ENCODE data around the gene EFHC1.
"Not testable (repeated sequence)": the region's sequence is repeated elsewhere in the genome, so short reads cannot be mapped to it uniquely, and the experiment has no call there.

Gene EFHC1

GRCh38 chr6:52385074-52385473 is 35.1 kb upstream of the EFHC1 start:
- no peak for DNase-seq (ENCODE audit: low read depth, low spot score)
- Histone ChIP-seq H3K36me3 (ENCODE audit: control insufficient read depth, insufficient read depth, low read length) (no peaks in the 10 kb centered on the region), H3K4me1 (ENCODE audit: control insufficient read depth, insufficient read depth, low read length) (no peaks in the 10 kb centered on the region), H3K9me3 (ENCODE audit: control insufficient read depth, insufficient read depth, low read length) (no peaks in the 10 kb centered on the region), H3K4me3 (ENCODE audit: low read length) (no peak overlapping the region), H3K27ac (ENCODE audit: low read length) (no peak overlapping the region), H3K27me3 (ENCODE audit: control insufficient read depth, insufficient read depth, low read length) (no peaks in the 10 kb centered on the region)
- WGBS (ENCODE audit: insufficient coverage, insufficient read length) = no CpG with 5 or more reads among the region's 4 CpGs

GRCh38 chr6:52388119-52388518 is 32.0 kb upstream of the EFHC1 start:
- H3K27me3 ChIP-seq (ENCODE audit: control insufficient read depth, insufficient read depth, low read length); H3K4me1 ChIP-seq (ENCODE audit: control insufficient read depth, insufficient read depth, low read length); DNase-seq (ENCODE audit: low read depth, low spot score); H3K27ac ChIP-seq (ENCODE audit: low read length); H3K9me3 ChIP-seq (ENCODE audit: control insufficient read depth, insufficient read depth, low read length); H3K36me3 ChIP-seq (ENCODE audit: control insufficient read depth, insufficient read depth, low read length); H3K4me3 ChIP-seq (ENCODE audit: low read length): not testable (repeated sequence)
- no CpG with 5 or more reads among the region's 4 CpGs for WGBS (ENCODE audit: insufficient coverage, insufficient read length)

- no peaks in the 10 kb centered on the region for H3K9me3 ChIP-seq (ENCODE audit: control insufficient read depth, insufficient read depth, low read length)
- H3K4me1 ChIP-seq (ENCODE audit: control insufficient read depth, insufficient read depth, low read length) = no peaks in the 10 kb centered on the region
- H3K36me3 ChIP-seq (ENCODE audit: control insufficient read depth, insufficient read depth, low read length) = no peaks in the 10 kb centered on the region
- H3K4me3 ChIP-seq (ENCODE audit: low read length) = no peak overlapping the region
- no peak for DNase-seq (ENCODE audit: low read depth, low spot score)
- no peak overlapping the region for H3K27ac ChIP-seq (ENCODE audit: low read length)
- no CpG with 5 or more reads among the region's 4 CpGs for WGBS (ENCODE audit: insufficient coverage, insufficient read length)
- no peaks in the 10 kb centered on the region for H3K27me3 ChIP-seq (ENCODE audit: control insufficient read depth, insufficient read depth, low read length)
Observed at GRCh38 chr6:52388790-52389189, 31.4 kb upstream of the EFHC1 start.

- no peaks in the 10 kb centered on the region for H3K4me1 ChIP-seq (ENCODE audit: control insufficient read depth, insufficient read depth, low read length)
- H3K27me3 ChIP-seq (ENCODE audit: control insufficient read depth, insufficient read depth, low read length) = no peaks in the 10 kb centered on the region
- WGBS (ENCODE audit: insufficient coverage, insufficient read length) = no CpG with 5 or more reads among the region's 1 CpG
- H3K27ac ChIP-seq (ENCODE audit: low read length) = no peak overlapping the region
- DNase-seq (ENCODE audit: low read depth, low spot score) = no peak
- no peak overlapping the region for H3K4me3 ChIP-seq (ENCODE audit: low read length)
- H3K9me3 ChIP-seq (ENCODE audit: control insufficient read depth, insufficient read depth, low read length) = no peaks in the 10 kb centered on the region
- no peaks in the 10 kb centered on the region for H3K36me3 ChIP-seq (ENCODE audit: control insufficient read depth, insufficient read depth, low read length)
Observed at GRCh38 chr6:52389264-52389625, 30.9 kb upstream of the EFHC1 start.

- Histone ChIP-seq H3K4me1 (ENCODE audit: control insufficient read depth, insufficient read depth, low read length) (no peaks in the 10 kb centered on the region), H3K9me3 (ENCODE audit: control insufficient read depth, insufficient read depth, low read length) (no peaks in the 10 kb centered on the region), H3K27me3 (ENCODE audit: control insufficient read depth, insufficient read depth, low read length) (no peaks in the 10 kb centered on the region), H3K4me3 (ENCODE audit: low read length) (no peak overlapping the region), H3K27ac (ENCODE audit: low read length) (no peak overlapping the region), H3K36me3 (ENCODE audit: control insufficient read depth, insufficient read depth, low read length) (no peaks in the 10 kb centered on the region)
- DNase-seq (ENCODE audit: low read depth, low spot score) = no peak
- no CpG with 5 or more reads among the region's 8 CpGs for WGBS (ENCODE audit: insufficient coverage, insufficient read length)
Observed at GRCh38 chr6:52389626-52390360, 30.3 kb upstream of the EFHC1 start.

GRCh38 chr6:52390361-52390727 is 29.8 kb upstream of the EFHC1 start:
- H3K27ac ChIP-seq (ENCODE audit: low read length) = no peak overlapping the region
- no peaks in the 10 kb centered on the region for H3K9me3 ChIP-seq (ENCODE audit: control insufficient read depth, insufficient read depth, low read length)
- no peaks in the 10 kb centered on the region for H3K27me3 ChIP-seq (ENCODE audit: control insufficient read depth, insufficient read depth, low read length)
- no peaks in the 10 kb centered on the region for H3K36me3 ChIP-seq (ENCODE audit: control insufficient read depth, insufficient read depth, low read length)
- H3K4me3 ChIP-seq (ENCODE audit: low read length) = no peak overlapping the region
- no peak for DNase-seq (ENCODE audit: low read depth, low spot score)
- no CpG with 5 or more reads among the region's 4 CpGs for WGBS (ENCODE audit: insufficient coverage, insufficient read length)
- no peaks in the 10 kb centered on the region for H3K4me1 ChIP-seq (ENCODE audit: control insufficient read depth, insufficient read depth, low read length)

- H3K27me3 ChIP-seq (ENCODE audit: control insufficient read depth, insufficient read depth, low read length) = no peaks in the 10 kb centered on the region
- no peak for DNase-seq (ENCODE audit: low read depth, low spot score)
- WGBS (ENCODE audit: insufficient coverage, insufficient read length) = no CpG with 5 or more reads among the region's 1 CpG
- H3K4me1 ChIP-seq (ENCODE audit: control insufficient read depth, insufficient read depth, low read length) = no peaks in the 10 kb centered on the region
- no peaks in the 10 kb centered on the region for H3K36me3 ChIP-seq (ENCODE audit: control insufficient read depth, insufficient read depth, low read length)
- H3K4me3 ChIP-seq (ENCODE audit: low read length) = no peak overlapping the region
- H3K9me3 ChIP-seq (ENCODE audit: control insufficient read depth, insufficient read depth, low read length) = no peaks in the 10 kb centered on the region
- H3K27ac ChIP-seq (ENCODE audit: low read length) = no peak overlapping the region
Observed at GRCh38 chr6:52391599-52391998, 28.5 kb upstream of the EFHC1 start.

- no peaks in the 10 kb centered on the region for H3K4me1 ChIP-seq (ENCODE audit: control insufficient read depth, insufficient read depth, low read length)
- no peak for DNase-seq (ENCODE audit: low read depth, low spot score)
- WGBS (ENCODE audit: insufficient coverage, insufficient read length) = no CpG with 5 or more reads among the region's 1 CpG
Observed at GRCh38 chr6:52392944-52393343, 27.2 kb upstream of the EFHC1 start.

GRCh38 chr6:52393780-52394179 is 26.4 kb upstream of the EFHC1 start:
- Histone ChIP-seq H3K9me3 (ENCODE audit: control insufficient read depth, insufficient read depth, low read length) (no peaks in the 10 kb centered on the region), H3K27me3 (ENCODE audit: control insufficient read depth, insufficient read depth, low read length) (no peaks in the 10 kb centered on the region), H3K36me3 (ENCODE audit: control insufficient read depth, insufficient read depth, low read length) (no peaks in the 10 kb centered on the region), H3K27ac (ENCODE audit: low read length) (no peak overlapping the region), H3K4me3 (ENCODE audit: low read length) (no peak overlapping the region), H3K4me1 (ENCODE audit: control insufficient read depth, insufficient read depth, low read length) (no peaks in the 10 kb centered on the region)
- WGBS (ENCODE audit: insufficient coverage, insufficient read length) = no CpG with 5 or more reads among the region's 1 CpG
- DNase-seq (ENCODE audit: low read depth, low spot score) = no peak

More at GRCh38 chr6:52392944-52393343, 27.2 kb upstream of the EFHC1 start:
- no peaks in the 10 kb centered on the region for H3K9me3 ChIP-seq (ENCODE audit: control insufficient read depth, insufficient read depth, low read length)
- no peaks in the 10 kb centered on the region for H3K36me3 ChIP-seq (ENCODE audit: control insufficient read depth, insufficient read depth, low read length)
- H3K27ac ChIP-seq (ENCODE audit: low read length) = no peak overlapping the region
- H3K4me3 ChIP-seq (ENCODE audit: low read length) = no peak overlapping the region
- H3K27me3 ChIP-seq (ENCODE audit: control insufficient read depth, insufficient read depth, low read length) = no peaks in the 10 kb centered on the region

GRCh38 chr6:52394251-52394666 is 25.9 kb upstream of the EFHC1 start:
- no peak overlapping the region for H3K27ac ChIP-seq (ENCODE audit: low read length)
- DNase-seq (ENCODE audit: low read depth, low spot score) = no peak
- WGBS (ENCODE audit: insufficient coverage, insufficient read length) = no CpG with 5 or more reads among the region's 4 CpGs
- H3K36me3 ChIP-seq (ENCODE audit: control insufficient read depth, insufficient read depth, low read length) = no peaks in the 10 kb centered on the region
- H3K9me3 ChIP-seq (ENCODE audit: control insufficient read depth, insufficient read depth, low read length) = no peaks in the 10 kb centered on the region
- no peak overlapping the region for H3K4me3 ChIP-seq (ENCODE audit: low read length)
- no peaks in the 10 kb centered on the region for H3K27me3 ChIP-seq (ENCODE audit: control insufficient read depth, insufficient read depth, low read length)
- no peaks in the 10 kb centered on the region for H3K4me1 ChIP-seq (ENCODE audit: control insufficient read depth, insufficient read depth, low read length)

GRCh38 chr6:52395969-52396368 is 24.2 kb upstream of the EFHC1 start:
- no peak overlapping the region for H3K4me3 ChIP-seq (ENCODE audit: low read length)
- H3K27ac ChIP-seq (ENCODE audit: low read length) = no peak overlapping the region
- no peaks in the 10 kb centered on the region for H3K4me1 ChIP-seq (ENCODE audit: control insufficient read depth, insufficient read depth, low read length)
- H3K36me3 ChIP-seq (ENCODE audit: control insufficient read depth, insufficient read depth, low read length) = no peaks in the 10 kb centered on the region
- no peaks in the 10 kb centered on the region for H3K9me3 ChIP-seq (ENCODE audit: control insufficient read depth, insufficient read depth, low read length)
- WGBS (ENCODE audit: insufficient coverage, insufficient read length) = no CpG with 5 or more reads among the region's 2 CpGs
- DNase-seq (ENCODE audit: low read depth, low spot score) = no peak
- H3K27me3 ChIP-seq (ENCODE audit: control insufficient read depth, insufficient read depth, low read length) = no peaks in the 10 kb centered on the region
